Activated CD4-positive, alpha-beta T cell treated with anti-CD3 and anti-CD28 coated beads, Interleukin-10, Interleukin-2, amounts not matched to agents 100 ng/mL and 50 ng/mL, durations not matched to agents 16 hours and 8 hours (primary cell): Measurements from ENCODE around the gene NACC2.
"Not testable (repeated sequence)": the region's sequence is repeated elsewhere in the genome, so short reads cannot be mapped to it uniquely, and the experiment has no call there.

Source experiments
- DNase-seq: peaks from one replicate; pipeline ENCODE4 v3.0.0-alpha.2; 2020

Gene NACC2

DNA sequence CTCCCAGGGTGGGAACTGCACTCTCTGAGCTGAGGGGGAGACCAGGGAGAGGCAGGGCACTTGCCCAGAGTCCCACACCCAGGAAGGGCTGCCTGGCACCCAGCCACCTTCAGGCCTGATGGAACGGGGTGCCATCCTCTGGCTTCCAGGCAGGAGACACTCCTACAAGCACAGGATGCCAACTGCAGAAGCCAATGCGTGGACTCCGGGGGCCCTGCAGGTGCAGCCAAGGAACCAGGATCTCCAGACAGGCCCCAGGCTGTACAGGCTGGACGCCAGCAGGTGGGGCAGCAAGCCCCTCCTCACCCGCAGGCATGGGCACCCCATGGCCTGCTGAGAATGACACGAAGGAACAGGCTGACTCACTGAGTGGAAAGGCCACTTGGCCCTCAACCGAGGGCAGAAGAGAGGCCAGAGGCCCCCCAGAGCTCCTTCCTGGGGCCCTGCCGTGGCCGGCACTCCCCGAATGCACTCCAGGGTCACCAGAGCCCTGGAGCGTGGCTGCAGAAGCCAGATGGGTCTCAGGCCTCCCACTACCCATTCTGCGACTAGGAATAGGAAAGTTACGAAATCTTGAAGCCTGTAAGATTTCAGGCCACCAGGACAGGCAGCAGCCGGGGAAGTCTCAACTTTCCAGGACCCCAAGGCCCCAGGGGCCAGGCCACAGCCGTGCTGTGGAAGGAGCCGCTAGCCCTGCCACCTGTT lies 15.7 kb downstream of the NACC2 start:
- DNase-seq, result no peak

DNA sequence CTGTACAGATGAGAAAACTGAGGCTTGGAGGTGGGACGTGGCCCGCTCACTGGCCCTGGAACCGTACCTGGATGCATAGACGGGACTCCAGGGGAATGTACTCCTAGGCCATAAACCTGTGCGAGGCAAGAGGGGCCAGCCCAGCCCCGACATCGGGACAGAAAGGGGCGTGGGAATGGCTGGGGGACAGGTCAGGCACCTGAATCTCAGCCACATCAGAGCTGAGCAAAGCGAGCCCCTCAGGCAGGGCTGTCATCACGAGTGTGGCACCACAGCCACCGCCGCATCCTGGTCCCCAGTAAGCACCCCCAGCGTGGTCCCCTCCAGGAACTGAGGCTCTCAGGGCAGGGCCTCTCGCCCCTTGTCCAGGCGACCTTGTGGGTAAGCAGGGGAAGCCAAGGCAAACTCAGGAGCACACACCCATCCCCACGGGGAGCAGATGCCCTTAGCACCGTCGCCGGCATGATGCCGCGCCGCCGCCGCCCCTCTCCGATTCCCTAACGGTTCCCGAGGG lies 16.5 kb downstream of the NACC2 start:
- DNase-seq, result no peak

DNA sequence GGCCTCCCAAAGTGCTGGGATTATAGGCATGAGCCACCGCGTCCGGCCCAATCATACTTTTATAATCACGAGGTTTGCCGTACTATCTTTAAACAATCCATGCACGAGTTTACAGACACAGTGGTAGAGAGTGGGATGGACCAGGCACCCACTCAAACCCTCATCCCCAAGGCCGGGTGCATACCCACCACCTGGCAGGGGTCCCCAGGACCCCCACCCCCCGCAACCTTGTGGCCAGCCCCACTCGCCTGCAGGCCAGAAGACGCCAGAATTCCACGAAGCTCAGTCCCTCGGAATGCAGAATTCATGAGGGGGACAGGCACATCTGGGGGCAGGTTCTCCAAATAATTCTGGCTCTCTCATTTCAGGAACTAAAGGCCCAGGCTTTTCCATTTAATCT lies 17.1 kb downstream of the NACC2 start:
- DNase-seq, result no peak

DNA sequence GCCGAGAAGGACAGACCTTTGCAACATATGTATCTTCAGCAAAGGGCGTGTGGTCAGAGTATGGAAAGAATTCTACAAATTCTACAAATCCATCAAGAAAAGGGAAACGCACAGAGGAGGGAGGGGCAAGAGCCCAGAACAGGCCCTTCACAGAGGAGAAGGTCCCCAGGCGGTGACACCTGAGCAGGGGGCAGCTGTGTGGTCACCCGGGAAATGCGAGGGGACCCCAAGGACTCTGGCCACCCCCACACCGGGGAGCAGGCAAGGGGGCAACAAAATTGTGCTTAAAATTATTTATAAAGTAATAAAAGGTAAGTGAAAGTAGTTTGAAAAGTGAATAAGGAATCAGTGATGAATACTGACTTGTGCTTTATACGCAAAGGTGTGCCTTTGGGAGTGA lies 17.6 kb downstream of the NACC2 start:
- DNase-seq, result no peak

DNA sequence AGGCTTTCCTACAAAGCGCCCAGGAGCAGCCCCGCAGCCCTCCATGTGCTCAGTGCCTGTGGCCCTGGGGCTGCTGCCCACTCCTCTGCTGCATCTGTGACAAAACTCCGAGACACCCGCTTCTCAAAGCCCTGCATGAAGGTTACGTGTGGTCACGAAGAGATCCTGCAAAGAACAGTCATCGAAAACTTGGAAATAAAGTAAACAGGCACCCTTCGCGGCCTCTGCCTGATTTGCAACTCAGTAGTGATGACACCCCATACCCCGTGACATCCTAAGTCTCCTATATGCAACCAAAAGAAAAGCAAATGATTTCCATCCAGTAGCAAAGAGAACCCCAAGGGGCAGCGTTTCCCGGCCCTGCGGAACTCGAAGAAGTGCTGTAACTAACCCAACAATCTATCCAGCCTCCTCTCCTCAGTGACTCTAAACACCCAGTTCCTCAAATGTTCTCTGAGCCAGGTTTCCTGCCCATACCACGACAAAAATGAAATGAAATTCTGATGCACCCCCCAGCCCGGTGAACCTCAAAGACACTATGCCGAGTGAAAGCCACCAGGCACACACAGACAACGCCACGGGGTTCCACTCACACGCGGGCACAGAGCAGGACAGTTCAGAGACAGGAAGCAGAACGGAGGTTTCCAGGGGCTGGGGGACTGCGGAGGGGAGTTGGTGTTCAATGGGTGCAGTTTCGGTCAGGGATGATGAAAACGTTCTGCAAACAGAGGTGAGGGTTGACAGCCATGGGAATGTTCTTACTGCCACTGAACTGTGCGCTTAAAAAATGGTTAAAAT lies 19.0 kb downstream of the NACC2 start:
- no peak for DNase-seq

DNA sequence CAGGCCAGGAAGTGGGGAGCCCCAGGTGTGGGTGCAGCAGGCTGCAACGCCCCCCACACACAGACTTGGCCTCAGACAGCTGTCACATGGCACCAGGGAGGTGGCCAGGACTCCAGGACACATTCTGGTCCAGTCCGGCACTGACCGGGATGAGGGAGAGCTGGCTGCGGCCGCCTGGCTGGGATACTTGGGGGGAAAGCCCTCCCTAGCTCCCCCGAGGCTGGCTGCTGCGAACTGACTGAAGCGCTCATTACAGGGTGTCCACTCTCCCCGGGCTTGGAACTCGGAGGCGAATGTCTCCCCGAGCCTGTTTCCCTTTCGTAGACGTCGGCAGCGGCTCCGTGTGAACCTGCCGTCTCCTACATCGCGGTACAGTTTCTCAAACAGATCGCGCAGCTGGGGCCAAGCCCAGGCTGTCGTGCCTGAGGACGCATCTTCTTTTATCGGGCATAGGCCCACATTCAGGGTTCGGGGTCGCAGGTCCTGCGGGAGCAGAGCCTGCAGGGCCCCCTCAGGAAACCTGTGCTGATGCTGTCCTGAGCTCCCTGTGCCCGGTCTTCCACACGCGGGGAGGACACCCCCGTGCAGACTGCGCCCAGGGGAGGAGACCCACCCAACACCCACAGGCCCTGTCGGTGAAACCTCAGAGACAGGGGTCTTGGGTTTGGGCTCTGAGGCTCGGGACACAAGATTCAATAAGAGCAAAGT lies 19.8 kb downstream of the NACC2 start:
- DNase-seq, result no peak

DNA sequence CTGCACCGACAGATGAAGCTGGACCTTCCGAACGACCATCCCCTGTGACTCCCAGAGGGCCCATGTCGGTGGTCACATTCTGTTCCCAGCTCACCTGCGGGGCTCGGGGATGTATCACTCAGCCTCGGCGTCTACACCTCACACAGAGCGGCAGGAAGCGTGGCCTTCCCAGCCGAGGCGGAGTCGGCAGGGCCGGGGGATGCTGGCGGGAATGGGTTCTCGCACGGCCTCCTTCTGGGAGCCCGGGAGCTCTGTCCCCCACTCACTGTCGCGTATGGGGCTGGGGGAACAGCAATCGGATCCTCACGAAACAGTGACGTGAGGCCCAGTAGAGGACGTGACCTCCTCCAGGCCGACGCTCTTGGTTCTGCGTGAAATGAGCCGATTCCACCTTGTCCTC lies 20.4 kb downstream of the NACC2 start:
- DNase-seq, result no peak

DNA sequence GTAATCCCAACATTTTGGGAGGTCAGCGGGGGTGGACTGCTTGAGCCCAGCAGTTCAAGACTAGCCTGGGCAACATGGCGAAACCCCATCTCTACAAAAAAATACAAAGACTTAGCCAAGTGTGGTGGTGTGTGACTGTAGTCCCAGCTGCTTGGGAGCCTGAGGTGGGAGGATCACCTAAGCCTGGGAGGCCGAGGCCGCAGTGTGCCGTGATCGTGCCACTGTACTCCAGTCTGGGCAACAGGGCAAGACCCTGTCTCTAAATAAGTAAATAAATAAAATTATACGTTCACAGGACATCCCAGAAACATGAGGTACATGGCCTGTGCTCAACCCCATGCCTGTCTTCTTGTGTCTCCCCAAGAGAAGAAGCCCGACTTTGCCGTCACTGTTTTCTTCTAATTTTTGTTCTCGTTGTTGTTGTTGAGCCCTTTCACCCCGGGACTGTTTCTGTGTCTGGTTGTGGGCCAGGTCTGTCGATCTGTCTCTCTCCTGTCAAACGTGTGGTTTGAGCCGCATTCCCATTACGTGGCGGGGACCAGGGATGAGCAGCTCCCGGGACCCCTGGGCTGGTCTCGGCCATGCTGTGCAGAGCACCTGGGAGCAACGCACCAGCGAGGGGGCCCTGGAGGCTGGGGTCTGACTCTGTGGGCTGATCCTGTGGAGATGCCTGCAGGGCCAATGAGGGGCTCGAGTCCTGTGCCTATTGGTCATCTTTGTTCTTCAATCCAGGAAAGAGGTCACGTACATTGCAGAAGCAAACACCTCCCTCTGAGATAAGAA lies 32.2 kb downstream of the NACC2 start:
- no peak for DNase-seq

DNA sequence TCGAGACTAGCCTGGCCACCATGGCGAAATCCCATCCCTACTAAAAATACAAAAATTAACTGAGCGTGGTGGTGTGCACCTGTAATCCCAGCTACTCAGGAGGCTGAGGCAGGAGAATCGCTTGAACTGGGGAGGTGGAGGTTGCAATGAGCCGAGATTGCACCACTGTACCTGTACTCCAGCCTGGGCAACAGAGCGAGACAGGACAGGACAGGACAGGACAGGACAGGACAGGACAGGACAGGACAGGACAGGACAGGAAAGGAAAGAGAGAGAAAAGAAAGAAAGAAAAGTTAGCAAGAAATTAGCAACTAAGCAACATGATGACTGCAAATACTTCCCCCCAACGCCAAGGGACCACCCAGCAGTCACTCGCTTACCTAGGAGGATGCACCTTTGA lies 33.2 kb downstream of the NACC2 start:
- DNase-seq, result not testable (repeated sequence)

DNA sequence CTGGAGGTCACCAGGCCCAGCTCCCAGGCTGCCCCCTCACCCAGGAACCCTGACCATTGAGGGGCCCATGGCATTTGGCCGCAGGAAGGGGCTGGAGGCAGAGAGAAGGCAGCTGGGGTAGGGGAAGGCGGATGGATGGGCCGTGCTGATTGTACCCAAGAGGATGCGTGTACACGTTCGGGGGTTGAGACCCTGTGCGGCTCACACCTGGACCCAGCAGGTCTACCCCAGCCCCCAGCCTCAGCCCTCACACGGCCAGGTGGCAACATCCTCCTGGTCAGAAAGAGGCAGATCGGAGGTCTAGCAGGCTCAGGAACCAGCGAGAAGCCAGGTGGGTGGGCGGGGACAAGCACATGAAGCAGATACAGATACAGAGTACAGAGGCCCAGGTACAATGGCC lies 33.7 kb downstream of the NACC2 start:
- no peak for DNase-seq

DNA sequence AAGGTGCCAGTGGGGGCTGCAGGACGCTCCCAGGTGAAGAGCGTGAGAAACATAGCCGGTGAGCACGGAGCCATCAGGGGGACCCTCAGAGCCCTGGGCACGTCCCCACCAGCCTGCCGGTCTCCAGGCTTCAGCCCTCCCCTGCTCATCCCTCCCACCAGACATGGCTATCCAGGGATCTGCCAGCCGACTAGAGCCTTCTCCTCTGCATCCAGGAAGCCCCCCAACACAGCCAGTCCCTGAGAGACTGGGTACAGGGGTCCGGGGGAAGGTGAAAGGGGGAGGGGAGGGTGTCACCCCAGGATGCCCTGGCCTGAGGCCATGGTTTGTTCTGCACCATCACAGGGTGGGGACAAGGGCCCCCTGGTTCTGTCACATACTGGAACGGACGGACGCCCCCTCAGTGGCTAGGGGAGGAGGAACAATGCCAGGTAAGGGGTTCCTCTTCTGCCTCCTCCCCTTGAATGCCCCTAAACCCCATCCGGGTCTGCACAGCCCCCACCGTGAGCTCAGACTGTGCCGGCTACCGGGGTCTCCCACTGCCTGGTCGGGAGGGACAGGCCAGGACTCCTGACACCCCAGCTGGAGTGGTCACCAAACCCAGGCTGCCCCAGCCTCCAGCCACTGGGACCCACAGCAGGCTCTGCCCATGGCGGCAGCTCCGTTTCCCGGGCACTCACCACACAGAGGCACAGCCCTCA lies 34.3 kb downstream of the NACC2 start:
- DNase-seq, result no peak

DNA sequence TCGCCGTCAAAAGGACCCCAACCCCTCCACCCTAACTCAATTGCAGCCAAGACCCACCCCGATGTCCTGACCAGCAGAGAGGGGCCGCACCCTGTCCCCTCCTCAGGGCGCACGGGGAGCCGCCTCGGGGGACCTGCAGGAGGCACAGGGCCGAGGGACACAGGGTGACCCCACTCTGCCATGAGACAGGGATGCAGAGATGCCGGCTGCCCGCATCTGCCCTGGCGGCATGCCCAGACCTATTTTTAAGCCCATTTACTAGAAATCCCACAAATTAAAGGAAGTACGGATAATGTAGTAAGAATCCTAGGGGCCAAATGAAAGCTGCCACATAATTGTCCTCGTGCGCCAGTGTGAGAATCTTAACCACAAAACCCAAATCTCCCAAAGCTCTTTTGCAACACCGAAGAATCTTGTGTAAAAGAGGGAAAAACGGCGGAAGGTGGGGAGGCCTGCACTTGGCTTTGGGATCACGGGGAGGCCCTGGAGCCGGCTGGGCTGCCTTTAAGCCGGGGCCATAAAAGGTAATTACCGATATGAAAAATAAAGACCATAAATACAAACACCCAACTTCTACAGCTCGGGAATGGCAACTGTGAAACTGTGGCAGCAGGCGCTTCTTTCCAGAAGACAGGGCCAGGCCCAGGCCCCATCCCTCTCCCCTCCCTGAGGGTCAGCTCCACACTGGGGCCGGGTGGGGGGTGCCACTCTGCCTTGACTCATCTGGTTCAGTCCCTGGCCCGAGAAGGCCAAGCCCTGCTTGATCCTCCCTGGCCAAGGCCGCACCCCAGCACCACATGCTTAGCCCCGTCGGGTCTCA lies 35.0 kb downstream of the NACC2 start:
- DNase-seq, result no peak

DNA sequence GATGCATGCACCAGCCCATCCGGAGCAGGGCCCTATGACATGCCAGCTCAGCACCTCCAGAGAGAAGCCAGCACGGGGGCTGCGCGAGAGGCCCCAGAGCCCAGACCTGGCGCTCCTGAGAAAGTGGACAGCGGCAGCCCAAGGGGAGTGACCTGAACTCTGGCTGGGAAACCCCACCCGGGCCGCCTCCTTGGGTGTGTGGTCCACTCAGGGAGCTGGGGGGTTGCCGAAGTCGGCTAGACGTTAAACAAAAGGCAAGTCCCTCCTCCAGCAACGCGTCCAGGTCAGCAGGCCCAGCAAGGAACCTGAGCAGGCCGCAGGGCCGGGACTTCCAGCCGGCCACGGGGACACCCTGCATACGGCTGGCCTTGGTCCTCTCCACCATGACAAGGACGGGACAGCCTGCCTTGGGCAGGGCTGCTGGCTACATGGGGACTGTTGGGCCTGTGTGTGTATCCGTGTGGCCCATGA lies 35.7 kb downstream of the NACC2 start:
- DNase-seq, result no peak

DNA sequence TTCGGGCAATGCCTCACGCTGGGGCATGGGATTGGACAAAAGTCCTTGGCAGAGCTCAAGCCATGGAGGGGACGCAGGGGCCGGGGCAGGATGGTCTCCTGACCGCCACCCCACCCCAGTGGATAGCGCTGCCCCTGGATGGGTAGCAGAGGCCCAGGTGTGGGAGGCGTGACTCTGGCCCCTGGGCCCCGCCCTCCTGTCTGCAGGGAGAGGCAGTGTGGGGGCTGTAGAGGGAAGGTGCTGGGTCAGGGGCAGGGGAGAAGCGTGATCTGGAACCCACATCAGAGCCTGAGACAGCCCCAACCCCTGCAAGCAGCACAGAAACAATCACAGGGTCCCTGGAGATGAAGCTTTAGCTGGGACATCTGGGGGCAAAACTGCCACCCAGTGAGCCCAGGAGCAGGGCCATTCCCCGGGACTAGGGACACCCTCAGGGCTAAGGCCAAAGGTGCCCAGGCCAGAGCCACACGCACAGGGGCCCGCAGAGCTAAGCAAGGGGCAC lies 36.2 kb downstream of the NACC2 start:
- no peak for DNase-seq

DNA sequence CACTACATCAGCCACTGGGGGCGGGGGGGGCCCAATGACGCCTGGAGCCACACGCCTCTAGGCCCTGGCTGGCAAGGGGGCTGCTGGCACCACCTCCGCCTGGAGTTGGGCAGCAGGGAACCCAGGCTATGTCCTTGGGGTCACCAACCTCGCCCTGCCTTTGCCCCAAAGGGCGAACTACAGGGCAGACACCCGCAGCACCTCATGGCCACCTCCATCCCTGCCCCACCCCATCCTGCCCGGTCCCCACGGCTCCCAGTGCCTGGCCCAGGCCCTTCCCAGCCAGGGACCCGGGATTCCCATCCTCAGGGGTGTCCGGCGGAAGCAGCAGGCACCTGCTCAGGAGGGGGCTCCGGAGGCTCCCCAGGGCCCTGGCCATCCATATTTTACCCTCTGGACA lies 37.0 kb downstream of the NACC2 start:
- DNase-seq, result no peak

DNA sequence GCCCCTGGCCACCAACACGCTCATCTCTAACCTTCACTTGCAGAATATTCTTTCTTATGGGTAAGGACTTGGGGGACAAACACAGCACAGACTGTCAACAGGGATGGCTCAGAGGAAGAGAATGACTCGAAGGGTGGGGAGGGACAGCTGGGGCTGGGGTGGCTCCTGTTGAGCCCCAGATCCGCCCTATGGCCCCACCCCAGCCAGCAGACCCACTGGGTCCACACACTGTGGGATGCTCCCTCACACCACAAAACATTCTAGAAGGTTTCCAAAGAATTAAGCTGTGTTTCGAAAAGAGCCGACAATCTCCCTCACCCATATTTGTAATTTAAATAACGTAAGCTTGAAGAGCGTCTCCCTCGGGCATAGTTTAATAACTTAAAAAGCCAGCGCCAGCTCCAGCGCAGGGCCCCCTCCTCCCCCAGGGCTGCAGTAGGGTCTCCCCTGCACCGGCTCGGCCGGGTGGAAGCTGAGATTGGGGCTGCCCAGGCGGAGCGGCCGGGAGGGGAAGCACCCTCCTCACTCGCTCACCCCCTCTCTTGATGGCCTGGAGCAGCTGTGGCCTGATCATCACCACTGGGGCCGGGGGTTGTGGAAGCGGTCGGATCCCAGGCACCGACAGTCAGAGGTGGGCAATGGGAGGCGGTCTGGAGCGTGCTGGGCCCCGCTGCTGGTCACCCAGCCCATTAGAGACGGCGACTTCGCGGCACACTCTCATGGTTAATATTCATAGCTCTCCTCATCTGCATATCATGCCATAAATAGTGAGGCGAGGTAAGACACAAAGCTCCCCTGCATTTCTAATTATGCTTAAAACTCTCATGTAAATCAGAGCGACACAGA lies 37.6 kb downstream of the NACC2 start:
- DNase-seq, result no peak

DNA sequence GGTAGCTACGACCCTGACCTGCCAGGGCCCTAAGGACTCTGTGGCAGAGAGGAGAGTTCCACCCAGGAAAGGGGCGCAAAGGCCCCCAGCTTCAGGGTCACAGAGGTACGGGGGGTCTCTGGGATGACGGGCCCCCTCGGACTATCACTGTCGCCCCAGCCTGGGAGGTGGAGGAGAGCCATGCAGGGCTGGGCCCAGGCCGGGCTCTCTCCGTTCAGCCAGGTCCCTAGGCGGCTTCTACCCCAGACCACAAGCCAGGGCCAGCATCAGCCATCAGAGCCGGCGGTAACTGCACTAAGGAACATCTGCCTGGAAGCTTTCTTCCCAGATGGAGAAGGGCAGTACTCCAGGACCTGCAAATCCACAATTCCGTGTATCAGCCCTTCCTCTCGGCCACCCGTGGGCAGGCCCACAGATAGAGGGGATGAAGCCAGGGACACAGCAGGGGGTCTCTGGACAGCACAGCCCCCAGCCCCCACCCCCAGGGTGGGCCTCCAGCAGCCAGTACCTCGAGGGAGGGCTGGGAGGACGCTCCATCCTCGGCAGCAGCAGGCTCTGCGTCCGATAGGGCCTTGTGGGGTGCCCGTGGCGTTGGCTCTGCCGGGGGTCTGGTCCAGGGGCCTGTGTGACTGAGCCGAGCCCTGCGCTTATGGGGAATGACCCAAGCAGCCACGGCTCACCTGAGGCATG lies 38.4 kb downstream of the NACC2 start:
- no peak for DNase-seq

DNA sequence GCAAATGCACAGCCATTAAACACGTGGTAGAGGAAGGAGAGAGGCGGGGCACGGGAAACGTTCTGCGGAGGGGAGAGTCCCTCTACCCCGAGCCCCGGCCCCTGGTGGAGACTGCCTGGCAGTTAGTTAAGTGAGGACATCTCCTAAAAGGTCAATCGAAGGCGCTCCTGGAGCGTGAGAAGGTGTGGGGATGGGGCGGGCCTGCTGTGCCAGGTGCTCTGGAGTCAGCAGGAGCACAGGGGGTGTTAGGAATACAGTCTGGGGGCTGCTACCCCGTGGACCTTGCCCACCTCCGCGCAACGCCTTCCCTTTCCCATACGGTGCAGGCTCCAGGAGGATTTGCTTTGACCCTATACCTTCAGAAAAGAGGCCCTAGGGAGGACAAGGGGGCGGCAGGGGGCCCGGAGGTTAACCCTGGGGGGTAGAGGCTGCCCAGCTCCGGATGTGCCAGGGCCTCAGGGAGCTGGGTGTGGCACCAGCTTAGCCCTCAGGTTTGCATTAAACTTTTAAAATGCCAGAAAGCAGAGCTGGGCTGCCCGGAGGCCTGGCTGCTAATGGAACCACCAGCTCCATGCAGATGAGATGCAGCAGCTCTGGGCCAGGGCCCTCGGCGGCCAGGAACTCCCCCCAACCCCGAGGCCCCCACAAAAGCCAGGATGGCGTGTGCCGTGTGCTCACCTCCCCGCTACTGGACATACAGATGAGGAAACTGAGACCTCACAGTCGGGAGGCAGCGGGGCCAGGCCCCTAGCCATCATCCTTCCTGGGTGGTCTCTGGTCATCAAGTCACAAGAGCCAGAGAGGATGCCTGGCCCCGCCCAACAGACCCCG lies 39.2 kb downstream of the NACC2 start:
- no peak for DNase-seq
